Ramos (cell line): Measurements from ENCODE around the gene PFDN2.

Experiments used
- in situ Hi-C: fragments of 300-500 bp; cut with MboI; formaldehyde crosslinking; loops from one replicate; pipeline ENCODE4 v1.14.3; 2022; ENCODE audit warnings: low sequenced_read_pairs; ENCODE audit not compliant: unreplicated experiment

PFDN2 gene

GRCh38 chr1:161117759-161118581, at the start of gene PFDN2, which contains the start of gene NIT1:
TSS of gene PFDN2 (minus strand) at chr1:161118037. CDS start at chr1:161118026, 11 bp downstream.
TSS of gene NIT1 (plus strand) at chr1:161118105. CDS start at chr1:161118177, 72 bp downstream.
- in situ Hi-C loops, result no loop called here

- in situ Hi-C loops, result no loop called here
Observed at GRCh38 chr1:161166669-161167548, 49.1 kb upstream of the PFDN2 start.

- in situ Hi-C loops, result no loop called here
Observed at GRCh38 chr1:161165742-161166668, 48.2 kb upstream of the PFDN2 start, which contains the start of gene PPOX. TSS of gene PPOX (plus strand) at chr1:161166426. CDS start at chr1:161166848, 422 bp downstream.

GRCh38 chr1:161164901-161165610, 47.2 kb upstream of the PFDN2 start:
- in situ Hi-C loops, result no loop called here

GRCh38 chr1:161163793-161164192, 46.0 kb upstream of the PFDN2 start:
- in situ Hi-C loops, result no loop called here

- in situ Hi-C loops, result no loop called here
Observed at GRCh38 chr1:161162806-161163205, 45.0 kb upstream of the PFDN2 start.

- in situ Hi-C loops, result no loop called here
Observed at GRCh38 chr1:161162052-161162451, 44.2 kb upstream of the PFDN2 start.

GRCh38 chr1:161161652-161162051, 43.8 kb upstream of the PFDN2 start:
- in situ Hi-C loops, result no loop called here

GRCh38 chr1:161160671-161161145, 42.9 kb upstream of the PFDN2 start:
- in situ Hi-C loops, result no loop called here

GRCh38 chr1:161159913-161160243, 42.0 kb upstream of the PFDN2 start:
- in situ Hi-C loops, result no loop called here

- in situ Hi-C loops, result no loop called here
Observed at GRCh38 chr1:161159087-161159912, 41.5 kb upstream of the PFDN2 start, which contains the start of gene USP21. TSS of gene USP21 (plus strand) at chr1:161159500. CDS start at chr1:161160641, 1,141 bp downstream.

GRCh38 chr1:161158316-161159010, 40.6 kb upstream of the PFDN2 start:
- in situ Hi-C loops, result no loop called here

- in situ Hi-C loops, result no loop called here
Observed at GRCh38 chr1:161157867-161158266, 40.0 kb upstream of the PFDN2 start.

GRCh38 chr1:161153682-161154337, 36.0 kb upstream of the PFDN2 start, which contains the start of gene UFC1:
TSS of gene UFC1 (plus strand) at chr1:161153978. CDS start at chr1:161153998, 20 bp downstream.
- in situ Hi-C loops, result no loop called here

- in situ Hi-C loops, result no loop called here
Observed at GRCh38 chr1:161153176-161153575, 35.3 kb upstream of the PFDN2 start.

GRCh38 chr1:161145832-161146231, 28.0 kb upstream of the PFDN2 start:
- in situ Hi-C loops, result no loop called here

- in situ Hi-C loops, result no loop called here
Observed at GRCh38 chr1:161140755-161141400, 23.0 kb upstream of the PFDN2 start.
